ENCODE data around the gene SCFD2.

SCFD2 gene

GRCh38 chr4:52842792-52843191 lies 523.1 kb downstream of the SCFD2 start:
- no peak overlapping the region for H3K4me3 ChIP-seq (replicated peaks; ENCODE audit: low read depth, low read length)
- DNase-seq (ENCODE audit: low read depth): no peak
- no peak for TF ChIP-seq CTCF (IDR thresholded peaks at IDR 0.05; ENCODE audit: low read length, missing control alignments)

GRCh38 chr4:52841682-52842456 lies 524.0 kb downstream of the SCFD2 start:
- DNase-seq (ENCODE audit: low read depth): peak; percentile 14
- no peak overlapping the region for H3K4me3 ChIP-seq (replicated peaks; ENCODE audit: low read depth, low read length)
- TF ChIP-seq CTCF (IDR thresholded peaks at IDR 0.05; ENCODE audit: low read length, missing control alignments): no peak

GRCh38 chr4:52840531-52841370 lies 525.1 kb downstream of the SCFD2 start:
- DNase-seq (ENCODE audit: low read depth): no peak
- no peak for TF ChIP-seq CTCF (IDR thresholded peaks at IDR 0.05; ENCODE audit: low read length, missing control alignments)
- no peak overlapping the region for H3K4me3 ChIP-seq (replicated peaks; ENCODE audit: low read depth, low read length)

GRCh38 chr4:52838729-52839586 lies 526.9 kb downstream of the SCFD2 start:
- no peak for TF ChIP-seq CTCF (IDR thresholded peaks at IDR 0.05; ENCODE audit: low read length, missing control alignments)
- no peak for DNase-seq (ENCODE audit: low read depth)
- no peak overlapping the region for H3K4me3 ChIP-seq (replicated peaks; ENCODE audit: low read depth, low read length)

GRCh38 chr4:52837716-52838558 lies 527.9 kb downstream of the SCFD2 start:
- DNase-seq (ENCODE audit: low read depth): peak; percentile 35
- H3K4me3 ChIP-seq (replicated peaks; ENCODE audit: low read depth, low read length): no peak overlapping the region
- TF ChIP-seq CTCF (IDR thresholded peaks at IDR 0.05; ENCODE audit: low read length, missing control alignments): no peak

GRCh38 chr4:52836678-52837077 lies 529.2 kb downstream of the SCFD2 start:
- no peak for TF ChIP-seq CTCF (IDR thresholded peaks at IDR 0.05; ENCODE audit: low read length, missing control alignments)
- no peak for DNase-seq (ENCODE audit: low read depth)
- no peak overlapping the region for H3K4me3 ChIP-seq (replicated peaks; ENCODE audit: low read depth, low read length)

All from fibroblast of pulmonary artery (primary cell).